MCF 10A (cell line): ENCODE results near the gene PFKP. TPM values are rescaled to one million over a fixed set of nuclear protein-coding genes. Genes with fewer than 3 reads are reported as not detected.

ENCODE experiments used
- BruUV-seq: library from RNA; stranded (reverse); fragments of 400-500 nt; replicated peaks from 2 replicates; lab custom pipeline; 2021; lab: Mats Ljungman, UMichigan
- CTCF ChIA-PET: fragments of 300-600 bp; sonication (Branson Sonifier 250); formaldehyde crosslinking; extraction: SDS; loops from one replicate; lab custom pipeline; 2021; ENCODE audit warnings: antibody characterized with exemption, inconsistent platforms; lab: Yijun Ruan, JAX
- POLR2A ChIA-PET: fragments of 300-600, 350-650 bp; sonication (Branson Sonifier 250); formaldehyde crosslinking; extraction: SDS; loops from one replicate; lab custom pipeline; 2020; ENCODE audit warnings: antibody characterized with exemption, inconsistent platforms; lab: Yijun Ruan, JAX
- DNase-seq: peaks from one replicate; pipeline ENCODE4 v3.0.0-alpha.2; 2018; ENCODE audit not compliant: unreplicated experiment
- H3K27ac Mint-ChIP-seq: one replicate; pipeline ENCODE4 v1.8.0; 2022; ENCODE audit warnings: mild to moderate bottlenecking, low read depth, mixed read lengths; ENCODE audit not compliant: unreplicated experiment
- H3K27me3 Mint-ChIP-seq: one replicate; pipeline ENCODE4 v1.8.0; 2022; ENCODE audit warnings: mixed read lengths; ENCODE audit not compliant: insufficient read depth, unreplicated experiment
- H3K36me3 Mint-ChIP-seq: one replicate; pipeline ENCODE4 v1.8.0; 2022; ENCODE audit warnings: mild to moderate bottlenecking, moderate library complexity, mixed read lengths; ENCODE audit not compliant: insufficient read depth, unreplicated experiment
- H3K4me1 Mint-ChIP-seq: one replicate; pipeline ENCODE4 v1.8.0; 2022; ENCODE audit warnings: mixed read lengths; ENCODE audit not compliant: insufficient read depth, unreplicated experiment
- H3K4me3 Mint-ChIP-seq: one replicate; pipeline ENCODE4 v1.8.0; 2022; ENCODE audit warnings: mild to moderate bottlenecking, moderate library complexity, mixed read lengths; ENCODE audit not compliant: unreplicated experiment
- H3K9me3 Mint-ChIP-seq: one replicate; pipeline ENCODE4 v1.8.0; 2022; ENCODE audit warnings: mixed read lengths; ENCODE audit not compliant: unreplicated experiment
- intact Hi-C: fragments of 100-400 bp; cut with micrococcal nuclease; formaldehyde crosslinking; loops from 2 replicates; pipeline ENCODE4 v1.14.1; 2022
- total RNA-seq: library from RNA; stranded (reverse); gene quantifications from 2 replicates; pipeline ENCODE4 v1.2.3, GENCODE V29; 2022
- TF ChIP-seq, protein P1 (sequence below): fragments of 200-600 bp; IDR thresholded peaks from one replicate; pipeline ENCODE4 v1.8.0; 2022; ENCODE audit warnings: antibody characterized with exemption, mild to moderate bottlenecking; ENCODE audit not compliant: unreplicated experiment

Gene PFKP
- total RNA-seq, 1 experiment from 2014 or later, result 186 TPM

DNA sequence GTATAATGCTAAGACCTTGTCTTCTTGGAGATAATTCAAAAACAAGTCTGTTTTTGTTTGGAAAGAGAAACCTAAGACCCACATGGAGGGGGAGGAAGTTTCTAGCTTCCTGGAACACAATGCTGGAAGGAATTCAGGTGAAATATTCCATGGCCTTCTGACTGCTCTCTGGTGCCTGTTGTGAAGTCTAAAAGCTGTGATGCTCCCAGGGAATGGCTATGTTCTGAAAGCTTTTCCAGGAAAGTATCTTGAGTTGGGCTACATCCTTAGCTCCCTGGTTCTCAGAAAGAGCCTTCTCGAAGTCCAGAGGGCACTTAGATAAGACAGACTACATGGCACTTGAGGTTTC is 12.5 kb upstream of the PFKP start:
- no peaks in the 10 kb centered on the region for H3K36me3 Mint-ChIP-seq
- peaks cover 6% of the 10 kb centered on the region for H3K4me1 Mint-ChIP-seq
- intact Hi-C loops, result no loop called here
- TF ChIP-seq, protein P1, sequence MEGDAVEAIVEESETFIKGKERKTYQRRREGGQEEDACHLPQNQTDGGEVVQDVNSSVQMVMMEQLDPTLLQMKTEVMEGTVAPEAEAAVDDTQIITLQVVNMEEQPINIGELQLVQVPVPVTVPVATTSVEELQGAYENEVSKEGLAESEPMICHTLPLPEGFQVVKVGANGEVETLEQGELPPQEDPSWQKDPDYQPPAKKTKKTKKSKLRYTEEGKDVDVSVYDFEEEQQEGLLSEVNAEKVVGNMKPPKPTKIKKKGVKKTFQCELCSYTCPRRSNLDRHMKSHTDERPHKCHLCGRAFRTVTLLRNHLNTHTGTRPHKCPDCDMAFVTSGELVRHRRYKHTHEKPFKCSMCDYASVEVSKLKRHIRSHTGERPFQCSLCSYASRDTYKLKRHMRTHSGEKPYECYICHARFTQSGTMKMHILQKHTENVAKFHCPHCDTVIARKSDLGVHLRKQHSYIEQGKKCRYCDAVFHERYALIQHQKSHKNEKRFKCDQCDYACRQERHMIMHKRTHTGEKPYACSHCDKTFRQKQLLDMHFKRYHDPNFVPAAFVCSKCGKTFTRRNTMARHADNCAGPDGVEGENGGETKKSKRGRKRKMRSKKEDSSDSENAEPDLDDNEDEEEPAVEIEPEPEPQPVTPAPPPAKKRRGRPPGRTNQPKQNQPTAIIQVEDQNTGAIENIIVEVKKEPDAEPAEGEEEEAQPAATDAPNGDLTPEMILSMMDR, result no peak
- no peak overlapping the region for H3K27ac Mint-ChIP-seq
- no peak overlapping the region for H3K4me3 Mint-ChIP-seq
- no TSS peak for BruUV-seq
- peaks cover 14% of the 10 kb centered on the region for H3K27me3 Mint-ChIP-seq
- H3K9me3 Mint-ChIP-seq, result no peaks in the 10 kb centered on the region
- ChIA-PET CTCF (interaction anchor here (3.3 kb wide), 1 partner anchor 11 kb away, joined by 26 read pairs; no protein-coding TSS in a partner anchor), POLR2A (interaction anchor here (1.7 kb wide), 1 partner anchor 9 kb away, joined by 5 read pairs; no protein-coding TSS in a partner anchor)
- DNase-seq, result no peak

DNA sequence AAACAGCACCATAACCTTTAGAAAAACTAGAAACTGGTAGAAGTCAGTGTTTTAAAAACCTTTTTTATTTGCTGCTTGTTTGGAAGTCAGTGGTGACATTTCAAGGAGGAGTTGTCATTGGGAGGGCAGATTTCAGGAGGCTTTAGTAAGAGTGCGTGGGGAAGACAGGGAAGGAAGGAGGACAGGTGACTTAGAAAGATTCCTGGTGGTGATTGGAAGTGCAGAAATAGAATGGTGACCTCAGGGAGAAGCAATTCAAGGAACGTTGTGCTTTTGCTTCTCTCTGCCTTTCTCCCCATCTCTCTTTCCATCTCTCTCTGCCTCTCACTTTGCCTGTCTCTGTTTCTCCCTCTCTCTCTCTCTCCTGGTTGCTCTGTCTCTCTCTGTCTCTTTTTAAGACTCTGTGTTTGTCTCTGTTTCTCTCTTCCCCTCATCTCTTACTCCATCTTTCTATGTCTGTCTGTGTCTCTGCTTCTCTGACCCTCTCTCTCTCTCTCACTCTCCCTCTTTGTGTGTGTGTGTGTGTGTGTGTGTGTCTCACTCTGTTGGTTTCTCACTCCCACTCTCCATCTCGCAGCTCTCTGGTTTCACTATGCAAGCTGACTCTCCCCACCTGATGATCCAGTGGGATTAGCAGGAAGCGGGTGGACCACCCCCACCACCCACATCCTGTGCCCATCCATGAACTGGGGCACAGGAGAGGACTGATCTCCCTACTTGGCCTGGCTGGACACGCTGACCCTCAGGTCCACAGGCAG is 10.9 kb upstream of the PFKP start:
- no peak for DNase-seq
- Mint-ChIP-seq H3K4me3 (no peak overlapping the region), H3K27ac (no peak overlapping the region), H3K27me3 (peaks cover 14% of the 10 kb centered on the region), H3K4me1 (peaks cover 6% of the 10 kb centered on the region), H3K36me3 (no peaks in the 10 kb centered on the region), H3K9me3 (no peaks in the 10 kb centered on the region)
- CTCF ChIA-PET, result interaction anchor here (0.9 kb wide), 1 partner anchor 13 kb away, joined by 3 read pairs; no protein-coding TSS in a partner anchor
- BruUV-seq, result no TSS peak
- intact Hi-C loops, result no loop called here
- TF ChIP-seq, protein P1, result no peak
- POLR2A ChIA-PET, result no interaction called here

DNA sequence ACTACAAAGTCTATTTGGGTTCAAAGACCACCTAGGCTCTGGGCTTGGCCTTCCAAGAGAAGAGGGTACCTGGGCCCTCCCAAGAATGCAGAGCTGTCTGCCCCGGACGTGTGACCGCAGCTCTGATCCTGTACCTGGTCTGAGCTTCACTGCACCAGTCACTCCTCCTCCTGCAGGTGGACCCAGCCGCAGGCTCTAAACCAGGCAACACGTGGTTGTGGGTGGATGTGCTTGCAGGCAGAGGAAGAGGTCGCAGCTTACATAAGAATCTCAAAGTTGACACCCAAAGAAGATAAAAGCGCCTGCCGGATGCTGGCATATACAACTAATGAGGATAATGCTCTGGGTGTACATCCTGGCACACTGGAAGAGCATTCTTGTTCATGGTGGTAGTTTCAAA is 9.4 kb upstream of the PFKP start:
- POLR2A ChIA-PET, result no interaction called here
- peaks cover 14% of the 10 kb centered on the region for H3K27me3 Mint-ChIP-seq

DNA sequence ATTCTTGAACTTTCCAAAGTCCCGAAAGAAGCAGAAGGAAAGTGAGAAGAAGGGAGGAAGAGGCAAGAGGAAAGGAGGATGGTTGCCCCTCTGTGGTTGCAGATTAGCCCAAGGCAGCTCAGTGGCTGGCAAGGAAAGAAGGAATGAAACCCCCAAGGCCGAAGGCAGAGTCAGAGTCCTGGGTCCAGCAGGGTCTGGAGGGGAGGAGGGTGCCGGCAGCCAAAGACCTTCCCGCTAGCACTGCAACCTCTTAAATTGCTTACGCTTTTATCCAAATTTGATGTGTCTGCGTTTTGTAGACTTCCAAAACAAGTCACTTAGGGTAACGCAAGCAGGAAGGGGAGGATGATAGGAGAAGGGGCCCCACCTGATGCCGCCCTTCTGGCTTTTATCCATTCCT is 7.4 kb upstream of the PFKP start:
- H3K4me3 Mint-ChIP-seq, result no peak overlapping the region
- POLR2A ChIA-PET, result interaction anchor here (0.7 kb wide), 1 partner anchor 1967 kb away, joined by 3 read pairs; no protein-coding TSS in a partner anchor
- CTCF ChIA-PET, result interaction anchor here (0.6 kb wide), 1 partner anchor 1068 kb away, joined by 3 read pairs; no protein-coding TSS in a partner anchor
- peaks cover 14% of the 10 kb centered on the region for H3K27me3 Mint-ChIP-seq
- H3K27ac Mint-ChIP-seq, result no peak overlapping the region
- intact Hi-C loops, result no loop called here
- DNase-seq, result no peak
- H3K9me3 Mint-ChIP-seq, result no peaks in the 10 kb centered on the region
- no TSS peak for BruUV-seq
- peaks cover 6% of the 10 kb centered on the region for H3K4me1 Mint-ChIP-seq
- no peaks in the 10 kb centered on the region for H3K36me3 Mint-ChIP-seq
- TF ChIP-seq, protein P1, result no peak

More for the DNA sequence above, 9.4 kb upstream of the PFKP start:
- no peak for DNase-seq
- TF ChIP-seq, protein P1, result no peak
- intact Hi-C loops, result no loop called here
- Mint-ChIP-seq H3K36me3 (no peaks in the 10 kb centered on the region), H3K9me3 (no peaks in the 10 kb centered on the region), H3K27ac (no peak overlapping the region), H3K4me3 (no peak overlapping the region), H3K4me1 (peaks cover 6% of the 10 kb centered on the region)
- CTCF ChIA-PET, result interaction anchor here (0.6 to 0.9 kb wide), 2 partner anchors 12 to 132 kb away, joined by 3 read pairs; no protein-coding TSS in a partner anchor
- no TSS peak for BruUV-seq
